Raji (cell line): ENCODE results near the gene PTPRN2.

Source experiments
- POLR2A ChIP-seq: IDR thresholded peaks from 2 replicates; pipeline ENCODE4 v1.6.1; 2011; ENCODE audit warnings: low read depth, low read length, control low read depth; ENCODE audit not compliant: insufficient read depth

PTPRN2 gene

GRCh38 chr7:158317238-158318205, 270.1 kb downstream of the PTPRN2 start:
- TF ChIP-seq POLR2A: no peak

- no peak for TF ChIP-seq POLR2A
Observed at GRCh38 chr7:158316466-158317031, 271.1 kb downstream of the PTPRN2 start.

- TF ChIP-seq POLR2A: no peak
Observed at GRCh38 chr7:158315881-158316280, 271.7 kb downstream of the PTPRN2 start.

GRCh38 chr7:158315326-158315725, 272.3 kb downstream of the PTPRN2 start:
- TF ChIP-seq POLR2A: no peak

- no peak for TF ChIP-seq POLR2A
Observed at GRCh38 chr7:158314394-158314793, 273.2 kb downstream of the PTPRN2 start.

- TF ChIP-seq POLR2A: no peak
Observed at GRCh38 chr7:158313931-158314330, 273.7 kb downstream of the PTPRN2 start.

DNA sequence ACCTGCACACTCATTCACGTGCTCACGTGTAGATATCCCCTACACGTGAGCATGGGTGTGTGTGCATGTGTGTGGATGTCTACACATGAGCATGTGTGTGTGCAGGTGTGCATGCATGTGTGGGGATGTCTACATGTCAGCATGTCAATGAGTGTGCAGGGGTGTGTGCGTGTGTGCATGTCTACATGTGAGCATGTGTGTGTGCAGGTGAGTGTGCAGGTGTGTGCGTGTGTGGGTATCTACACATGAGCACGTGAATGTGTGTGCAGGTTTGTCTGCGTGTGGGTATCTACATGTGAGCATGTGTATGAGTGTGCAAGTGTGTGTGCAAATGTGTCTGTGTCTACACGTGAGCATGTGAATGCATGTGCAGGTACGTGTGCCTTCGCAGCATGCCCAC, 274.8 kb downstream of the PTPRN2 start:
- no peak for TF ChIP-seq POLR2A

- TF ChIP-seq POLR2A: no peak
Observed at GRCh38 chr7:158311791-158312190, 275.8 kb downstream of the PTPRN2 start.

- no peak for TF ChIP-seq POLR2A
Observed at GRCh38 chr7:158310924-158311666, 276.5 kb downstream of the PTPRN2 start.

GRCh38 chr7:158309868-158310763, 277.5 kb downstream of the PTPRN2 start:
- no peak for TF ChIP-seq POLR2A

DNA sequence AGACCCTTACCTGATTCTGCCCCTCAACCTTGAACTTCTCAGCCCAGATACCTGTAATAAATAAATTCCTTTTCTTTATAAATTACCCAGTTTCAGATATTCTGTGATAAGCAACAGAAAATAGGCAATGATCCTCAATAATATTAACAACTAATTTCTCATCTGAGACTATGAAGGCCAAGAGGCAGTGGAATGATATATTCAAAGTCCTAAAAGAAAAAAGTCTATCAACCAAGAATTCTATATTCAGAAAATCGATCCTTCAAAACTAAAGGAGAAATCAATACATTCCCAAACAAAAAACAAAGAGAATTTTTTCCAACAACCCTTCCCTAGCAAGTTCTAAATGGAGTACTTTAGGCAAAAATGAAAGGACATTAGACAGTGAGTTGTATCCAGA, 279.6 kb downstream of the PTPRN2 start:
- no peak for TF ChIP-seq POLR2A

GRCh38 chr7:158303121-158303520, 284.5 kb downstream of the PTPRN2 start:
- TF ChIP-seq POLR2A: no peak

- no peak for TF ChIP-seq POLR2A
Observed at GRCh38 chr7:158302274-158303070, 285.2 kb downstream of the PTPRN2 start.

DNA sequence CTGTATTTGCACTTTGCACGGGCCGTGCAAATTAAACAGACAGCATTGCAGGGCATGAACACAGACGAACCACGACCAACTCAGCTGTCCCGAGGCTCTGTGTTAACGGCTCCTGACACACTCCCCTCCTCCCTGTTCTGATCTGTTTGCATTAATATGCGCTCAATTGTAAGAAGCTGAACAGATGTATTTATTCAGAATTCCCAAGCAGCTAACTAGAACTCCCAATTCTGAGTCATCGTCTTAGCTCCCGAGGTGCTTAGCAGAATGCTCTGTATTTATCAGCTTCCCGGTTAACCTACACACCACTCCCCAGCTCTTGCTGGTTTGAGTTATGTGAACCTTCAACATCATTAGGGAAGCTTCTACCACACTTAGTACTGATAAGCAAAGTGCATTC, 286.4 kb downstream of the PTPRN2 start:
- TF ChIP-seq POLR2A: no peak

DNA sequence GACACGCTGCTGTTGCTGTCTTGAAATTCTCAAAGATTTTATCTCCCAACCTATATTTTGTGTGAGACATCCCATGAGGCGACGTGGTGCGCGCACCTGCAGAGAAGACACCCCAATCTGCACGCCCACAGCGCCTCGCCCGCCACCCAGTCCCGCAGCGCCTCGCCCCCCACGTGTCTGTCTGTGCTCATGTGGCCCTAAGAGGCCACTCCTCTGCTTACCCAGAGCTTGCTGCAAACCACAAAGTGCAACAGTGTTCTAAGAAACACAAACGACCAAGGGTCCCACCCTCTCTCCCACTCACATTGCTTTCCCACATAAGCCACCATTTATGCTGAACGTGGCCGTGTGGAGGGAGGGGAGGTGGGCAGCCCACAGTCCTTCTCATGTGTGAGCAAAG, 287.2 kb downstream of the PTPRN2 start:
- TF ChIP-seq POLR2A: no peak

DNA sequence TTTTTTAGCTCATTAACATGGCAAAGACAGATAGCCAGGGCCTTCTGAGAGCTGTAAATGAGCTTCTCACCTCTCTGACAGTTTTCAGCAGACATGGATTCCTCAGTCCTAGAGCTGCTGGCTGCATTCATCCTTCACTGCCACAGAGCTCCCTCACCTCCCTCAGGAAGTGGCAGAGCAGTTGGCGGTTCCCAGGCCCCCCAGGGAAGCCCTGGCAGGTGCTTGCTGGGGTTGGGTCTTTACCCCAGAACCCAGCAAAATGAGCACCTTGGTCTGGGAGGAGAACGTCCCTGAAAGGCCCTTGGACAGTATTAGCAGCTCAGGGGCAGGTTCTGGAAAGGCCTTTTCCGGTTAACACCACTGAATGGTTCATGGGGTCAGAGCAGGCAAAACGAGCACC, 288.0 kb downstream of the PTPRN2 start:
- TF ChIP-seq POLR2A: no peak
